ENCODE measurements around the gene SLCO3A1. TPM values are rescaled to one million over a fixed set of nuclear protein-coding genes. Genes with fewer than 3 reads are reported as not detected.

Gene SLCO3A1
- total and polyA plus RNA-seq, 2 of the 8 experiments (the other 6 are each of a cell fraction or from before 2014, with no cell fraction given): 15.1 to 20.4 TPM

DNA sequence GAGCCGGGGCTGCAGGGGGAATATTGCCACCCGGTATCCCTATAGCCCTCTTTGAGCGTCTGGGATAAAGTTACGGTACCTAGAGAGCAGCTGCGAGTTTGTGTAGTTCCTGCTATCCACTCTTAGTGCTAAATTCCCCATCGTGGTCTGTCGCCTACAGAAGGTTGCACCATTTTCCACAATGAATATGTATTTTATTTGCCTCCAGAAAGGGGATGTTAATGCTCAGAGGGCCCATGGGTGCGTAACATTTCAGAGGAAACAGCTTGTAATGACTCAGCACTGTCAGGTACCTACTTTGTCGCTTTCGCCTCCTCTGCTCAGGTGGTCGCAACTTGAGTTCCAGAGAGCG is 1.1 kb downstream of the SLCO3A1 start:
- peaks cover 3% of the 10 kb centered on the region; the same call in 1 of the 2 replicates for H3K79me1 ChIP-seq (ENCODE audit: low read depth, low read length)
- WGBS, 2 experiments (ENCODE audit: extremely low coverage in 1 of 2, insufficient coverage in 1 of 2, insufficient read length in 1 of 2, insufficient replicate concordance in 2 of 2, low coverage in 1 of 2, low lambda C conversion rate in 2 of 2, missing lambda C conversion rate in 1 of 2): 21% methylated on average over 12 of the region's 12 CpGs; no CpG with 5 or more reads in 1 of the 2 experiments
- CTCF ChIA-PET (ENCODE audit: partially characterized antibody): interaction anchor here (0.6 to 10.9 kb wide), 20 partner anchors 10 to 554 kb away, joined by 3 to 118 read pairs (median 5); no protein-coding TSS in a partner anchor
- H2BK15ac ChIP-seq (ENCODE audit: low read length): no peak overlapping the region
- peaks cover 7% of the 10 kb centered on the region; the same call in 1 of the 2 replicates for H3K23me2 ChIP-seq (ENCODE audit: low read depth, low read length)
- peaks cover 7 to 15% (median 11%) of the 10 kb centered on the region in 4 experiments; a peak in 6 of 7 replicates for H3K4me1 ChIP-seq (replicated peaks in 1 of 4; ENCODE audit: control insufficient read depth in 3 of 4, insufficient read depth in 4 of 4, low read length in 3 of 4)
- H3K14ac ChIP-seq (ENCODE audit: insufficient read length): no peak overlapping the region
- no peak overlapping the region for H4K91ac ChIP-seq (replicated peaks; ENCODE audit: insufficient read length, low read length)
- no peak overlapping the region for H2BK5ac ChIP-seq (ENCODE audit: low read depth, low read length)
- H3K79me2 ChIP-seq (ENCODE audit: control insufficient read depth in 1 of 2, insufficient read depth in 2 of 2, low read length in 2 of 2): peaks cover 0 to 22% of the 10 kb centered on the region in 2 experiments; a peak in 2 of 4 replicates
- H2AFZ ChIP-seq (ENCODE audit: low read length): no peak overlapping the region
- H3K27ac ChIP-seq (ENCODE audit: low read depth, low read length): no peak overlapping the region
- H3K36me3 ChIP-seq (ENCODE audit: control insufficient read depth in 2 of 4, insufficient read depth in 4 of 4, low read length in 3 of 4): no peaks in the 10 kb centered on the region
- H2AK5ac ChIP-seq (ENCODE audit: low read depth, low read length): no peak overlapping the region
- H2BK20ac ChIP-seq (ENCODE audit: low read length): no peak overlapping the region
- H3K27me3 ChIP-seq (replicated peaks in 1 of 4; ENCODE audit: control insufficient read depth in 3 of 4, extremely low read depth in 1 of 4, insufficient read depth in 3 of 4, low read length in 3 of 4): peaks cover 0 to 11% (median 10%) of the 10 kb centered on the region in 4 experiments; a peak in 5 of 7 replicates
- H3K9ac ChIP-seq (replicated peaks in 1 of 4; ENCODE audit: extremely low read depth in 1 of 4, low read depth in 3 of 4, low read length in 3 of 4): no peak overlapping the region; a peak in 1 of 7 replicates
- no peak overlapping the region for H2BK12ac ChIP-seq (ENCODE audit: low read depth, low read length)
- FAIRE-seq (no peak), DNase-seq (ENCODE audit: low read depth in 1 of 2, low spot score in 2 of 2) (no peak)
- H3K4me3 ChIP-seq (ENCODE audit: extremely low read depth in 1 of 4, insufficient read depth in 2 of 4, low read depth in 3 of 4, low read length in 4 of 4): peak overlapping the region; percentile 60 to 86 (median 63); a peak in 7 of 8 replicates
- H2BK120ac ChIP-seq (replicated peaks; ENCODE audit: low read depth, low read length): no peak overlapping the region
- H4K8ac ChIP-seq (ENCODE audit: extremely low read depth, insufficient read depth, low read length): no peak overlapping the region
- H3K18ac ChIP-seq (ENCODE audit: extremely low read depth, low read length): no peak overlapping the region
- H4K20me1 ChIP-seq (replicated peaks in 1 of 2; ENCODE audit: control insufficient read depth in 1 of 2, insufficient read depth in 2 of 2, low read length in 2 of 2): peaks cover 0 to 3% of the 10 kb centered on the region in 2 experiments
- H3K4ac ChIP-seq (replicated peaks; ENCODE audit: insufficient read length, low read depth, low read length): no peak overlapping the region
- POLR2A ChIA-PET (ENCODE audit: partially characterized antibody): interaction anchor here (0.6 to 1.1 kb wide), 2 partner anchors 128 to 651 kb away, joined by 3 read pairs; no protein-coding TSS in a partner anchor
- peak overlapping the region; percentile 86 to 87 for H3K4me2 ChIP-seq (ENCODE audit: insufficient read depth in 1 of 2, low read depth in 2 of 2, low read length in 2 of 2)
- no peak overlapping the region for H3K23ac ChIP-seq (ENCODE audit: insufficient read length)
- no peak overlapping the region for H4K5ac ChIP-seq (ENCODE audit: insufficient read length, low read depth, low read length)
- H3K56ac ChIP-seq (replicated peaks; ENCODE audit: insufficient read length, low read depth, low read length): no peak overlapping the region
- H3K9me3 ChIP-seq (ENCODE audit: insufficient read depth in 2 of 2, low read depth in 1 of 2, low read length in 1 of 2): no peaks in the 10 kb centered on the region
- TF ChIP-seq CBX5 (IDR thresholded peaks at IDR 0.05; ENCODE audit: low read depth, low read length): no peak
- TF ChIP-seq HDAC6 (IDR thresholded peaks at IDR 0.05; ENCODE audit: low read depth, low read length): no peak
- peak; percentile 74 for TF ChIP-seq BACH1 (IDR thresholded peaks at IDR 0.05; ENCODE audit: low read length)
- TF ChIP-seq MAFK (IDR thresholded peaks at IDR 0.05; ENCODE audit: low read depth, low read length): peak; percentile 62; the same call in 1 of the 2 replicates
- TF ChIP-seq SIRT6 (IDR thresholded peaks at IDR 0.05; ENCODE audit: low read length): no peak
- TF ChIP-seq RNF2 (IDR thresholded peaks at IDR 0.05; ENCODE audit: borderline replicate concordance, low read depth, low read length, missing control alignments, poor library complexity, severe bottlenecking): no peak
- no peak for TF ChIP-seq SRF (IDR thresholded peaks at IDR 0.05; ENCODE audit: low read depth, low read length)
- TF ChIP-seq EGR1 (IDR thresholded peaks at IDR 0.05; ENCODE audit: borderline replicate concordance, low read depth, low read length): no peak
- peak; percentile 45; the same call in 1 of the 2 replicates for TF ChIP-seq SUZ12 (IDR thresholded peaks at IDR 0.05; ENCODE audit: low read length)
- no peak for TF ChIP-seq CTBP2 (IDR thresholded peaks at IDR 0.05; ENCODE audit: borderline replicate concordance, insufficient read depth, insufficient read length, low read length)
- no peak for TF ChIP-seq PHF8 (conservative IDR thresholded peaks at IDR 0.05; ENCODE audit: low read depth, low read length)
- TF ChIP-seq, protein P1, sequence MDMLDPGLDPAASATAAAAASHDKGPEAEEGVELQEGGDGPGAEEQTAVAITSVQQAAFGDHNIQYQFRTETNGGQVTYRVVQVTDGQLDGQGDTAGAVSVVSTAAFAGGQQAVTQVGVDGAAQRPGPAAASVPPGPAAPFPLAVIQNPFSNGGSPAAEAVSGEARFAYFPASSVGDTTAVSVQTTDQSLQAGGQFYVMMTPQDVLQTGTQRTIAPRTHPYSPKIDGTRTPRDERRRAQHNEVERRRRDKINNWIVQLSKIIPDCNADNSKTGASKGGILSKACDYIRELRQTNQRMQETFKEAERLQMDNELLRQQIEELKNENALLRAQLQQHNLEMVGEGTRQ (IDR thresholded peaks at IDR 0.05; ENCODE audit: low read length): no peak
